Astrocyte of the hippocampus (primary cell): ENCODE data around the gene IFT57.
"Not testable (repeated sequence)": the region's sequence is repeated elsewhere in the genome, so short reads cannot be mapped to it uniquely, and the experiment has no call there.

Experiments
- DNase-seq: peaks from one replicate; pipeline ENCODE4 v3.0.0; 2011; ENCODE audit warnings: low read depth, low spot score

Gene IFT57, protein sequence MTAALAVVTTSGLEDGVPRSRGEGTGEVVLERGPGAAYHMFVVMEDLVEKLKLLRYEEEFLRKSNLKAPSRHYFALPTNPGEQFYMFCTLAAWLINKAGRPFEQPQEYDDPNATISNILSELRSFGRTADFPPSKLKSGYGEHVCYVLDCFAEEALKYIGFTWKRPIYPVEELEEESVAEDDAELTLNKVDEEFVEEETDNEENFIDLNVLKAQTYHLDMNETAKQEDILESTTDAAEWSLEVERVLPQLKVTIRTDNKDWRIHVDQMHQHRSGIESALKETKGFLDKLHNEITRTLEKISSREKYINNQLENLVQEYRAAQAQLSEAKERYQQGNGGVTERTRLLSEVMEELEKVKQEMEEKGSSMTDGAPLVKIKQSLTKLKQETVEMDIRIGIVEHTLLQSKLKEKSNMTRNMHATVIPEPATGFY

DNA sequence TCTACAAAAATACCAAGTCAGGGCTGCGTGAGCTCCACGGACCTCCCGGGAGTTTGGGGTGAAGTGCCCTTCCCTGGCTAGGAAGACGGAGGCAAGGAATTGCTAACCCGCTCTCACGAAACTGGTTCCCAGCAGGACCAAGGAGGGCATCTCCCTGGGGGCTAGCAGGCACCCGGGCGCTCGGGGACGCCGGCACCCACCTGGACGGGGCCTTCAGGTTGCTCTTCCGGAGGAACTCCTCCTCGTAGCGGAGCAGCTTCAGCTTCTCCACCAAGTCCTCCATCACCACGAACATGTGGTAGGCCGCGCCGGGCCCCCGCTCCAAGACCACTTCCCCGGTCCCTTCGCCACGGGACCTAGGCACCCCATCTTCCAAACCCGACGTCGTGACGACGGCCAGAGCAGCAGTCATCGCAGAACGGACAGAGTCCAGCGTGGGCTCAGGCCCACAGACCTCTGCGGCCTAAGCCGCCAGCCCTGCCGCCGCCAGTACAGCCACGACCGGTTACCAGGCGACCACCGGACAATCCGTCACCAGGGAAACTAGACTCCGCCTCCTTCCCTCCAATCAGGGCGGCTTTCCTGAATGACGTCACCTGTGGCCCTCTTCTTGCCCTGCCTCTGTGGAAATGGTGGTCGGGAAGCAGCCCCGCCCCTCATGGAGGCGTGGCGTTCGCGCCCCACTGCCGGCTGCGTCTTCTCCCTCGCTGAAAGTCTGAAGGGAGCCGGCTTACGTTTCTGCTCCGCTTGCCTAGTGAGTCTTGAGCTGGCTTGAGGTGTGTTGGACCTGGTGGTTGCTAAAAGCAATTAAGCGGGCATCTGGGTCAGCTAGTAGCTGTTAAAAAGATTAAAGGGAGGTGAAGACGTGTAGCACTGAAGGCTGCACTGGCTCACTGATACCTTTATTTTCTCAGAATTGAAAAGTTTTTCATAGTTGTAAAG lies at the start of gene IFT57:
TSS of gene IFT57 (minus strand) at position 514 of the 942 bp plus-strand sequence. CDS start at position 412, 102 bp downstream.
- peak; percentile 99 for DNase-seq

DNA sequence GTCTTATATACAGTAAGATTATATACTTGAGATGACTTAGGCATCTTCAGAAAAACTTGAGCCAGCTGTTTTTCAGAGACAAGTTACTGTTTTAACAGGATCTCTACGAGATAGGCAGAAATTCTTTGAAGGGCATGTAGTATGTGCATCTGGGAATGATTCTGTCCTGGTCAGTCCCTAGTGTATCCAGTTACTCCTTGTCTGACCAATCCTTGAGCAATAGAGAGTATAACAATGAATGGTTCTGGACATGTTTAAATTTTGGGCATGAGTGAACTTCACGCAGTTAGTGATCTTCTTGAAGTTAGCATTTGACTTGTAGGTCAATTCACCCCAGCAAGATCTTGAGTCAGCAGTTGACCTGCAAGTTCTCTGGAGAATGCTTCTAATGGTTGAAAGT lies 49.4 kb upstream of the IFT57 start:
- DNase-seq: no peak

DNA sequence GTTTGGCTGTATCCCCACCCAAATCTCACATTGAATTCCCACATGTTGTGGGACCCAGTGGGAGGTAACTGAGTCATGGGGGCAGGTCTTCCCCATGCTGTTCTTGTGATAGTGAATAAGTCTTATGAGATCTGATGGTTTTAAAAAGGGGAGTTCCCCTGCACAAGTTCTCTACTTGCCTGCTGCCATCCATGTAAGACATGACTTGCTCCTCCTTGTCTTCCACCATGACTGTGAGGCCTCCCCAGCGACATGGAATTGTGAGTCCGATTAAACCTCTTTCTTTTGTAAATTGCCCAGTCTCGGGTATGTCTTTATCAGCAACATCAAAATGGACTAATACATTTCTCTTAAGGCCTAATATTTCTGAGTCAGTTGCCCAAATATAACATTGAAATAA lies 46.0 kb upstream of the IFT57 start:
- not testable (repeated sequence) for DNase-seq

DNA sequence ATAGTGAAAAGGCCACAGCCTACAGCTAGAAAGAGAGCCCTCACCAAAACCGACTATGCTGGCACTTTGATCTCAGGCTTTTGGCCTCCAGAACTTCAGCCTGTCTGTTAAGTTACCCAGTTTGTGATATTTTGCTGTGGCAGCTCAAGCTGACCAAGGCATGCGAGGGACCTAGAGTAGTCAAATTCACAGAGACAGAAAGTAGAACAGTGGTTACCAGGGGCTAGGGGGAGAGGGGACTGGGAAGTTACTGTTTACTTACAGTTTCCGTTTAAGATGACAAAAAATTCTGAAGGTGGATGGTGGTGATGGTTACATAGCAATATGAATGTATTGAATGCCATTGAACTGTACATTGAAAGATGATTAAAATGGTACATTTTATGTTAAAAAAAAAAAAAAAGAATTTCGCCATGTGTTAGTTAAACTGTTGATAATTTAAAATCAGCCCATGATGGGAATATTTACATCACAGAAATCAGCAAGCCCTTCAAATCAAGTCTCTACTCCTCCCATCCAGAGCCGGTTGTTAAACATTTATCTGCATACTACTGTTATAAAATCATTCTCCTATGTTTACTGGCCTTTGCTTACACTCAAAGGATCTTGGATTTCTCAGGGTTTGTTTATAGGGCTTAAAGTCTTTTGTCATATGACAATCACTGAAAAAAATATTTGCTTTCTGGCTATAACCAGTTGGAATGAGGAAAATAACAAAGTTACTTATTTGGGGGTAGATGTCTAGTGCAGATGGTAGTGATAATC lies 42.5 kb upstream of the IFT57 start:
- DNase-seq: not testable (repeated sequence)

DNA sequence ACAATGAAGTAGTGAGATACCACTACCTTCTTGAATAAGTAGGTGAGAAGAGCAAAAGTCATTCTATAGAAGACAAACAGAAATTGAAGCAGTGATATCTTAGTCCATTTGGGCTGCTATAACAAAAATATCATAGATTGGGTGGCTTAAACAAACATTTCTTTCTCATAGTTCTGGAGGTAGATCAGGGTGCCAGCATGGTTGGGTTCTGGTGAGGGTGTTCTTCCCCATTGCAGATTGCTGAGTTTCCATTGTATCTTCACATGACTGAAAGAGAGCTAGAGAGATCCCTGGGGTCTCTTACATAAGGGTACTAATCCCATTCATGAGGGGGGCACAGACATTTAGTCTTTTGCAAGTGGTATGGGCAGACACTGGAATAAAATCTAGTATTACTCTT lies 32.9 kb upstream of the IFT57 start:
- DNase-seq: no peak

DNA sequence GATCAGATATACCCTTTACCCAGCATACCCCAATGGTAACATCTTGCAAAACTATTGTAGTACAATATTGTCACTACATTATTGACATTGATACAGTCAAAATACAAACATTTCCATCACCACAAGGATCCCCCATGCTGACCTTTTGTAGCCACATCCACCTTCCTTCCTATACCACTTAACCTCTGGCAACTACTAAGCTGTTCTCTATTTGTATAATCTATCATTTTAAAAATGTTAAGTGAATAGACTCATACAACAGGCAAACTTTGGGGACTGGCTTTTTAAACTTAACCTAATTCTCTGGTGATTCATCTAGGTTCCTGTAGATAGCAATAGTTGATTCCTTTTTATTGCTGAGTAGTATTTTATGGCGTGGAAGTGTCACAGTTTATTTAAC lies 29.6 kb upstream of the IFT57 start:
- no peak for DNase-seq

DNA sequence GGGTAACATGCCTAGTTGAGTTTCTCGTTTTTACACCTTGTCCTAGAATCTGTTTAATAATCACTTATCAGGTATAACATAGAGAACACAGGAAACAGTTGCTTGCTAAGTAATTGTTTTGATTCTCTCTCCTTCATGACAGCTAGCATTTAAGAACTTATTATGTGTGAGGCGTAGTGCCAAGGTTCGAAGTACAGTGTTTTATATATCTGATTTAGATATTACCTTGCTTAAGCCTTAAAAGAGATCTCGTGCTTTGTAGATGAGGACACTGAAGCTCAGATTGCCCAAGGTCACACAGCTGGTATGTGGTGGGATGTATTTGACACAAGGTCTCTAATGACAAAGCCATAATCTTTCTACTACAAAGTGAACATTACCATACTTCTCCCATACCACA lies 29.0 kb upstream of the IFT57 start:
- no peak for DNase-seq

DNA sequence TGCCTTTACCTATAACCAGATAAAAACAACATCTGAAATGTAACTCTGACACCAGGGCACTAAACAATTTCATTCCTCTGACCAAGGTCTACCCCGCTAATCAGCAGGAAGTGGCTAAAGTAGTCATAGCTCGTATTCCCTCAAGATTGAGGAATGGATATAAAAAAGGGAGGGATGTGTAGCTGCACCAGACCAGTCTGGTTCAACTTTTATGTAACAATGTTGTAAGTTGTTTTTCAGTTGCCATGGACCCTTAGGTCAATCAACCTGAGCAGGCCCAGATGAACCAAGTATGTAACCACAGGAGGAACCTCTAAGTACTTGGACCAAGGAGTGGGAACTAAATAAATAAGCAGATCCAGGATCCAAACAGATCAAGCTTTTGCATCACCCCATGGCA lies 28.4 kb upstream of the IFT57 start:
- DNase-seq: no peak

DNA sequence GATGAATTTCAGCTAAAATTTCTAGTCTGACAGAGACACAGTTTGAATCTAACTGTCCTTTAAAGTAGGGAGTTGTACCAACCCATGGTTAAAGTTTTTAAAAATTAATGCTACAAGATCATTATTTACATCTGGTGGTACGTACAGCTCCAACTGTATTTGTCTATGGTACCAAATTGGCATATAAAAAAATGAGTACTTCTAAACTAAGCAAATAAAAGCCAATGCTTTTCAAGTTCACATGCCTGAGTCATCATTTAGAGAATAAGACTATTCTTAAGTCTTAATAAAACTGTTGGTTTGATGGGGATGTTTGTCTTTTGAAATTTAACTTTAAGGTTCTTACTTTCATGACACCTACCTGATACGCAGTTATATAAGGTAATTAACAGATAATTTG lies 21.0 kb upstream of the IFT57 start:
- DNase-seq: no peak

DNA sequence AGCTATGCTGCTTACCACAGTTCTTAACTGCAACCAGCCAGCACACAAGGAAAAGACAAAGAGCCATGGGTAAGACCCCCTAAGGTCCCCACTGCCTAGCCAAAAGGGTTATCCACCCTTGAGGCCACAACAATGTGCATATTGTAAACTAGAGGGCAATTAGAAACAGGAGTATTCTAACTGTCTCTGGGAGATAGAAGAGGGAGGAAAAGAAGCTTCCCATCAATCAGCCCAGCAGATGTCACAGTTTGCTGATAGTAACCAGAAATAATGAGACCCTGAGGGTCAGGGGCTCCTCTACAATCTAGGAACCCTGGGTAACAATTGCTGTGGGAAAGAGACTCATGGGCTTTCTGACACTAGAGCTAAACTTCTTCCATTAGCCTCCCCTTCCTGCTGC lies 20.6 kb upstream of the IFT57 start:
- no peak for DNase-seq

DNA sequence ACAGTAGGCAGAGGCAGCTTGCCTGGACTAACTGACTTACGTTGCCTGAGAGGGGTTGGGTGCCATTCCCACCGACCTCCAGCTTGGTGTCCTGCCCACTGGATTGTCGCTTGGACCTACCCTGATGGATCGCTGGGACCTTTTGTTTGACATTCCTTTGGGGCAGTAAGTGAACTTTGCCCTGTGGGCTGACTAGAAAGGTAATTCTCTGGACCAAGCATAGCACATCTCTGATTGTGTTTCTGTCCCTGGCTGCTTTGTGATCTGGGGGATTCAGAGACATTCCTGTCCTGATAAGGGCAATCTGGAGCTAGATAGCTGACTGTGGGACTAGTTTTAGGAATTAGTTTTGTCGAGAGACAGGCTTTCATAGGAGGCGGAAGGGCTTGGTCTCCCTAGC lies 19.5 kb upstream of the IFT57 start:
- no peak for DNase-seq

DNA sequence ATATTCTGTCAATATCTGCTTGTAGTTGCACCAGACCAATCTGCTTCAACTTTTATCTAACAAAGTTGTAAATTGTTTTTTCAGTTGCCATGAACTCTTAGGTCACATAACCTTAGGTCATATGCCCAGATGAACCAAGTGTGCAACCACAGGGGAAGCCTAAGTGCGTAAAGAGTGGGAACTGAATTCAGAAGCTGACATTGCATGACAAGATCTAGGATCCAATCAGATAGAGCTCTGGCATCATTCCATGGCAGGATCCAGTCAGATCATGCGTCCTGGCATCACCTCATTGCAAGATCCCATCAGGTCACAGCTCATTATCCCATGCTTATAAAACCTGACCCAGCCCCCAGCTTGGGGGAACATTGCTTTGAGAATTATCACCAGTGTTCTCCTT lies 18.9 kb upstream of the IFT57 start:
- DNase-seq: no peak

DNA sequence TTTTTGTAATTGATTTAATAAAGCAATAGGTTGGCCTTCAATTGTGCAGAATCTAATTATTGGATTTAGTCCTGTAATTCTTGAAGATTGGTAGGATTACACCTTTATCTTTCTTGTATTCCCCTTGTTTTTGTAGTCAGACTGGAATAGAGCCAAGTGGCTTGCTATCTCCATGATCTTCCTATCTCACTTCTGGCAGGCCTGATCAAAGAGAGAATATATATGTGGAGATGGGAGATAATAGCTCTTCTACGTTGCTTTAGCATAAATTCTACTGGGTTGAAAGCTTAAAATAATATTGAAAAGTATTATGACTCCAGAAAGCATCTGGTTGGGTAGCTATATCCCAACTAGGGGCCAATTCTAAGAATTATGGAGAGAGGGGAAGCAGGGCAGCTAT lies 16.9 kb upstream of the IFT57 start:
- DNase-seq: no peak

DNA sequence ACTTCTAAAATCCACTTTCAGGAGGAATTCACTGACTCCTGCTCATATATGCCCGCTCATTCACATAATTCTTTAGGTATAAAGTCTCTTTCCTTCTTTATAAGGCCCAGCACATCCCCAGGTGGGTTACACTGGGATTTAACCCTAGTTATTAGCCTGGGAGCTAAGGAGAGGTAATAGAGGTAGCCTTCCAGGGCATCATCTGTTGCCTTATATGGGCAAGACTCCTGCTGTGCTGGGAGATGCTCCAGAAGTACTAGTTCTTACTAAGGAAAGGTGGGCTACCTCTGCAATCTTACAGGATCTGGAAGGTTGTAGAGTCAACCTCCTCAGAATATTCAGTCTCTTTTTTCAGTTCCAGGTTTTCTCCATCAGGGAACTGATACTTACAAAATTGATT lies 13.1 kb upstream of the IFT57 start:
- DNase-seq: no peak

DNA sequence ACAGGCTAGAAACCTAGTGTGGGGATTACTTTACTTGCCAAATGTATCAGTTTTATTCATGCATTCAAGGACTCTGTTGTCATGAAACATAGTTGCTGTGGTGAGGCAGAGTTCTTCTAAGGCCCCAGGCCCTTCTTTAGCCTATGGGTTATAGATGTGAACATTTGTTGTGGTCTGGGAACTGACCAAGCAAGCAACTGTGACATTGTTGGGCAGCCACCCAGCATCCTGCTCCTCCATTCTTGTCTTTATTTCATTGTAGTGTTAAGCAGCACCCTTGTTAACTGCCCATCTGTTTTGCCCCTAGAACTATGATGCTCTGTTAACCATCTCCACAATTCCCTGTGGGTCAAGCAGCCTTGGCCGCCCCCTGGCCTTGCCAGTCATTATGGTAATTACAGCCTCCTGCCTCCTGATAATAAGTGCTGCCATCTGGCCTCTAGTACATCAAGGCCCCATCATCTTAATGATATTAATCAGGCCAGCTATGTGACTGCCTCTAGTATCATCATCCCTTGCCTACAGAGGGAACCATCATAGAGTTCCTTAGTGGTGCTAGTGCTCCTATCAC lies 12.2 kb upstream of the IFT57 start:
- DNase-seq: peak; percentile 18

DNA sequence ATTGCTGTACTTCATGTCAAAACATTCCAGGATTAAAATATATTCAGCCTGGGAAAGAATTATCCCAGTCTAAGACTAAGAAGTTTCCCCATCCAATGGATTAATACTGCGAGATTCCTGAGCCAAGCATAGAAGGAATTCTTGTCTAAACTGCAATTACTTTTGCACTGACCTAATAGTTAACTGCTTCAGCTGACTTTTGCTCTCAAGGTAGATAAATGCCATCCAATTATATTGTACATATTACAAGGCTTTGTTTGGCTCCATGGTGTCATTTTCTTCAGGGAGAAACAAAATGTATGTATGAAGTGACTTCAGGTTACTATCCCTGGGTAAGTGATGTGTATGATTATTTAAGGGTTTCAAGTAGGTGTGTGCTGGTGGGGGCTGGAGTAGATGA lies 6.1 kb upstream of the IFT57 start:
- DNase-seq: no peak

DNA sequence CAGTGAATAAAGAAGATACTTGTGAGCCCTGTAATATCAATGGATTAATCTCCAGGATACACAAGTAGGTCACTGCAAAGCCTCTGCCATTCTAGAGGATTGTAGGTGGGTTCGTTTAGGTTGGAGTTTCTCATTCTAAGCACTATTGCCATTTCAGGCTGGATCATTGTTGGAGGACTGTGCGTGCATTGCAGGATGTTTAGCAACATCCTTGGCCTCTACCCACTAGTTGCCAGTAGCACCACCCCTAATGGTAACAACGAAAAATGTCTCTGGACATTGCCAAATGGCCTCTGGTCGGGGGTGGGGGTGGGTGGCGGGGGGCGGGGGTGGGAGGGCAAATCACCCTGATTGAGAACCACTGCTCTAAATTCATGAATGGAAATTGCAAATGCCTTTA lies 4.9 kb upstream of the IFT57 start:
- no peak for DNase-seq

DNA sequence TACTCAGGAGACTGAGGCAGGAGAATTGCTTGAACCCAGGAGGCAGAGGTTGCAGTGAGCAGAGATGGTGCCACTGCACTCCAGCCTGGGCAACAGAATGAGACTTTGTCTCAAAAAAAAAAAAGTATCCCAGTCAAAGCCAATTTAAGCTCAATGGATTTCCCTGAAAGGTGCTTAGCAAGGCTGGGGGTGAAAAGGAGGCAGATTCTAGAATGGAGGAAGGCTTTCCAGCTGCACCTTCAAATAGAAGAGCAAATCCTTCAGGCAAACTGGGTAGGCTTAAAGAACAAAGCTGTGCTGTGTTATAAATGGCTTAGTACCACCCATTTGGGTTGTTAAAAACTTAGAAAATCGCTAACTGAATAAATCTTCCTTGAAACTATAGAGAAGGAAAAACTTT lies 3.0 kb upstream of the IFT57 start:
- DNase-seq: no peak

DNA sequence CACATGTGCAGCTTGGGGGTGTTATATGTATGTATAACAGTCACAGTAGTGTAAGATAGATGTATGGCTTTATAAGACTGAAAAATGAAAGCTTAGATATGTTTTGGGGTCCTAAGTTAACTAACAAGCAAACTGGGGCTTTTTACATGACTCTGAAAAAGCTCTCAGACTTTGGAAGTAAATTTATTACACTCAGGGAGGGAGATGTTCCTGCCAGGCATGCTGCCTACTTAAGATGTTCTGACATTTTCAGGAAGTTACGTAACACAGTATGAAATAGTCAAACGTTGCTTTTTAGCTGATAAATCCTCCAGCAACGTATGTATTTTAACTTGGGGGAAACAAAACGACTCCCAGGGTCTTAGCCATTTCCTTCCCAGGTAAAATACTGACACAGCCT lies 1.7 kb upstream of the IFT57 start:
- DNase-seq: no peak

DNA sequence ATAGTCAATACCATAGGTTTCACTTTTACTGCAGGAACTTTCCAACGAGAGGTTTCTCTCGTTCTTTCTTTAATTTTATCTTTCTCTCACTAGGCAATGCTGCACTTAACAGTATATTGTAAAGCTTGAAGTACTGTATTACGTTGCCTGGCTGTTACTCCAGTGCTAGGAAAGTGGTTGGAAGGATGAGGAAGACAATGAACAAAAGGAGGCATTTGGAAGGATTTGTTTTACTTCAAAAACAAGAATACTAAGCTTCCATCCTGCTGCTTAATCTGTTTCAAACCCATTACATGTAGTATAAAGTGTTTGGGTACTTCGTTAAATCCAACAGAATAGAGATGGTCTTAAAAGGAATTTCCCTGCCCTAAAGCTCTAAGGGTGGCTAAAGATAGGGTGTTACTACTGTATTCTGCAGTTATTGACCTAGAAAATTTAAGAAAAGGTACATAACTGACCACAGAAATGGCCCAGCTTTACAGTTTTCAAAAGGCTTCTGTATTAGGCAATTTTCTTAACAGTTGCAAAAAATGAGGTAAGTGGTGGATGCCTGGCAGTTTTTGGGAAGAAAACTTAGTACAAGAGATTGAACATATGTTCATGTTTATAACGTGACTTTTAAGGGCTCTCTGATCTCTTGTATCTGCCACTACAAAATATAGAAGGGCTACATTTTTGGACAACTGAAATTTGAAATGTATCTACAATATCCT lies 785 bp upstream of the IFT57 start:
- no peak for DNase-seq

DNA sequence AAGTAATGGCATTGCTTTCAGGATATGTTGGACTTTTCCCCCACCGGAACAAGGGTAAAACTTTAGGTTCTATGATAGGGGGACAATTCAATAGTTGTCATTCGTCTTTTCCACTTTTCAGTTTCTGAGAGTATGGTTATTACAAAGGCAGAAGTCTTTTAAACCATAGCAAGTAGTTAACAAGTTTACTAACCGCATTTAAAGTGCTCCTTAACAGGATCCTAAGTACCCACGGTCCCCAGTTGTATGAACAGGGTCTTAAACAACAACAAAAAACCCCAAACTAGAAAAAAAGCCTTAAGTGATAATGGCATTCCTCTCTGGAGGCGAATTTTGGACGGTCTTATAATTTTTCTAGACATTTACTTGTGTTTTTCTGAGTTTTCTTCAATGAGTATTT lies 831 bp downstream of the IFT57 start:
- DNase-seq: peak; percentile 14
